Fibroblast of pulmonary artery (primary cell): ENCODE data around the gene RGS6.

ENCODE experiments used
- DNase-seq: peaks from one replicate; pipeline ENCODE4 v3.0.0-alpha.2; 2010; ENCODE audit warnings: low read depth
- H3K4me3 ChIP-seq: replicated peaks from 2 replicates; pipeline ENCODE4 v1.5.1; 2011; ENCODE audit warnings: low read depth, mild to moderate bottlenecking, control low read depth, low read length, moderate library complexity
- CTCF ChIP-seq: IDR thresholded peaks from 2 replicates; pipeline ENCODE4 v1.5.1; 2011; ENCODE audit warnings: mild to moderate bottlenecking, control low read depth, low read length, inconsistent platforms; ENCODE audit errors: missing control alignments

RGS6 gene

GRCh38 chr14:72332871-72333270 lies 400.6 kb downstream of the RGS6 start:
- H3K4me3 ChIP-seq = no peak overlapping the region
- no peak for TF ChIP-seq CTCF
- no peak for DNase-seq

GRCh38 chr14:72333357-72333756 lies 401.1 kb downstream of the RGS6 start:
- TF ChIP-seq CTCF = no peak
- DNase-seq = no peak

GRCh38 chr14:72336311-72336980 lies 404.2 kb downstream of the RGS6 start:
- no peak for TF ChIP-seq CTCF
- no peak overlapping the region for H3K4me3 ChIP-seq
- no peak for DNase-seq

More at GRCh38 chr14:72333357-72333756, 401.1 kb downstream of the RGS6 start:
- no peak overlapping the region for H3K4me3 ChIP-seq

GRCh38 chr14:72341237-72341636 lies 409.0 kb downstream of the RGS6 start:
- TF ChIP-seq CTCF = no peak
- H3K4me3 ChIP-seq = no peak overlapping the region
- no peak for DNase-seq

- no peak for DNase-seq
- no peak overlapping the region for H3K4me3 ChIP-seq
- TF ChIP-seq CTCF = no peak
Observed at GRCh38 chr14:72341686-72342085, 409.5 kb downstream of the RGS6 start.

GRCh38 chr14:72347118-72347517 lies 414.9 kb downstream of the RGS6 start:
- H3K4me3 ChIP-seq = no peak overlapping the region
- TF ChIP-seq CTCF = no peak
- no peak for DNase-seq

GRCh38 chr14:72350215-72350614 lies 418.0 kb downstream of the RGS6 start:
- DNase-seq = no peak
- no peak overlapping the region for H3K4me3 ChIP-seq
- TF ChIP-seq CTCF = no peak
